ENCODE results near the gene CLDN8. TPM values are rescaled to one million over a fixed set of nuclear protein-coding genes. Genes with fewer than 3 reads are reported as not detected.

CLDN8 gene
- total and polyA plus RNA-seq, 9 donors, result 0.10 to 2.2 TPM; not detected in 7

GRCh38 chr21:30240661-30241060, 24.8 kb upstream of the CLDN8 start:
- WGBS, 3 donors, result 72 to 78% (median 75%) methylated on average over 3 of the region's 3 CpGs
- H3K4me1 ChIP-seq (ENCODE audit: insufficient read depth), result no peaks in the 10 kb centered on the region
- H3K27ac ChIP-seq, result no peak overlapping the region
- no peaks in the 10 kb centered on the region for H3K27me3 ChIP-seq
- TF ChIP-seq EP300 (IDR thresholded peaks at IDR 0.05) (no peak), POLR2A (IDR thresholded peaks at IDR 0.05) (no peak), CTCF (IDR thresholded peaks at IDR 0.05) (no peak)
- H3K4me3 ChIP-seq, result no peak overlapping the region
- H3K9me3 ChIP-seq, result no peaks in the 10 kb centered on the region
- no peaks in the 10 kb centered on the region for H3K36me3 ChIP-seq
- DNase-seq, result no peak
- intact Hi-C loops (cut with DNase I), result no loop called here

GRCh38 chr21:30238168-30238567, 22.3 kb upstream of the CLDN8 start:
- Histone ChIP-seq H3K4me3 (no peak overlapping the region), H3K9me3 (no peaks in the 10 kb centered on the region), H3K27ac (no peak overlapping the region), H3K4me1 (ENCODE audit: insufficient read depth) (no peaks in the 10 kb centered on the region), H3K36me3 (no peaks in the 10 kb centered on the region), H3K27me3 (no peaks in the 10 kb centered on the region)
- 73 to 91% (median 85%) methylated on average over 1 of the region's 1 CpG for WGBS, 3 donors
- intact Hi-C loops (cut with DNase I), result no loop called here
- no peak for DNase-seq
- TF ChIP-seq CTCF (IDR thresholded peaks at IDR 0.05) (no peak), POLR2A (IDR thresholded peaks at IDR 0.05) (no peak), EP300 (IDR thresholded peaks at IDR 0.05) (no peak)

GRCh38 chr21:30234643-30235042, 18.7 kb upstream of the CLDN8 start:
- Histone ChIP-seq H3K27ac (no peak overlapping the region), H3K9me3 (no peaks in the 10 kb centered on the region), H3K4me3 (no peak overlapping the region), H3K27me3 (no peaks in the 10 kb centered on the region), H3K4me1 (ENCODE audit: insufficient read depth) (no peaks in the 10 kb centered on the region), H3K36me3 (no peaks in the 10 kb centered on the region)
- TF ChIP-seq EP300 (IDR thresholded peaks at IDR 0.05), result no peak
- no peak for TF ChIP-seq CTCF (IDR thresholded peaks at IDR 0.05)
- TF ChIP-seq POLR2A (IDR thresholded peaks at IDR 0.05), result no peak
- WGBS, 3 donors, result 61 to 70% (median 66%) methylated on average over 2 of the region's 2 CpGs
- intact Hi-C loops (cut with DNase I), result no loop called here
- DNase-seq, result no peak

- H3K4me1 ChIP-seq (ENCODE audit: insufficient read depth), result no peaks in the 10 kb centered on the region
- no peaks in the 10 kb centered on the region for H3K27me3 ChIP-seq
- H3K36me3 ChIP-seq, result no peaks in the 10 kb centered on the region
- TF ChIP-seq POLR2A (IDR thresholded peaks at IDR 0.05) (no peak), EP300 (IDR thresholded peaks at IDR 0.05) (no peak), CTCF (IDR thresholded peaks at IDR 0.05) (no peak)
- H3K4me3 ChIP-seq, result no peak overlapping the region
- no peak overlapping the region for H3K27ac ChIP-seq
- intact Hi-C loops (cut with DNase I), result no loop called here
- no peak for DNase-seq
- H3K9me3 ChIP-seq, result no peaks in the 10 kb centered on the region
- 44 to 61% (median 53%) methylated on average over 3 of the region's 3 CpGs for WGBS, 3 donors
Observed at GRCh38 chr21:30234050-30234449, 18.2 kb upstream of the CLDN8 start.
